Measurements from ENCODE around the gene CCDC93.

CCDC93 gene

GRCh38 chr2:117987121-117987520 lies 26.7 kb downstream of the CCDC93 start:
- no peak for DNase-seq (ENCODE audit: low read depth in 2 of 2)

- no peak for DNase-seq (ENCODE audit: low read depth in 2 of 2)
Observed at GRCh38 chr2:117985092-117985491, 28.8 kb downstream of the CCDC93 start.

GRCh38 chr2:117984208-117984607 lies 29.7 kb downstream of the CCDC93 start:
- DNase-seq (ENCODE audit: low read depth in 2 of 2) = no peak

- DNase-seq (ENCODE audit: low read depth in 2 of 2) = no peak
Observed at GRCh38 chr2:117983040-117983439, 30.8 kb downstream of the CCDC93 start.

GRCh38 chr2:117982376-117983033 lies 31.4 kb downstream of the CCDC93 start:
- no peak for DNase-seq (ENCODE audit: low read depth in 2 of 2)

- no peak for DNase-seq (ENCODE audit: low read depth in 2 of 2)
Observed at GRCh38 chr2:117981810-117982209, 32.1 kb downstream of the CCDC93 start.

GRCh38 chr2:117980783-117981676 lies 32.8 kb downstream of the CCDC93 start:
- DNase-seq (ENCODE audit: low read depth in 2 of 2) = no peak

GRCh38 chr2:117979911-117980701 lies 33.8 kb downstream of the CCDC93 start:
- DNase-seq (ENCODE audit: low read depth in 2 of 2) = no peak

GRCh38 chr2:117977696-117978095 lies 36.2 kb downstream of the CCDC93 start:
- DNase-seq (ENCODE audit: low read depth in 2 of 2) = no peak

- no peak for DNase-seq (ENCODE audit: low read depth in 2 of 2)
Observed at GRCh38 chr2:117976581-117976980, 37.3 kb downstream of the CCDC93 start.

GRCh38 chr2:117973498-117974082 lies 40.3 kb downstream of the CCDC93 start:
- DNase-seq (ENCODE audit: low read depth in 2 of 2) = no peak

- DNase-seq (ENCODE audit: low read depth in 2 of 2) = no peak
Observed at GRCh38 chr2:117972476-117973123, 41.3 kb downstream of the CCDC93 start.

- DNase-seq (ENCODE audit: low read depth in 2 of 2) = no peak
Observed at GRCh38 chr2:117968722-117969121, 45.1 kb downstream of the CCDC93 start.

GRCh38 chr2:117967977-117968718 lies 45.7 kb downstream of the CCDC93 start:
- no peak for DNase-seq (ENCODE audit: low read depth in 2 of 2)

GRCh38 chr2:117963446-117963845 lies 50.4 kb downstream of the CCDC93 start:
- DNase-seq (ENCODE audit: low read depth in 2 of 2) = no peak

- no peak for DNase-seq (ENCODE audit: low read depth in 2 of 2)
Observed at GRCh38 chr2:117961201-117961600, 52.7 kb downstream of the CCDC93 start.

GRCh38 chr2:117960231-117960630 lies 53.6 kb downstream of the CCDC93 start:
- DNase-seq (ENCODE audit: low read depth in 2 of 2) = no peak

GRCh38 chr2:117958186-117958585 lies 55.7 kb downstream of the CCDC93 start:
- no peak for DNase-seq (ENCODE audit: low read depth in 2 of 2)

- no peak for DNase-seq (ENCODE audit: low read depth in 2 of 2)
Observed at GRCh38 chr2:117957616-117958015, 56.3 kb downstream of the CCDC93 start.

- no peak for DNase-seq (ENCODE audit: low read depth in 2 of 2)
Observed at GRCh38 chr2:117956036-117956796, 57.7 kb downstream of the CCDC93 start.

Measured in activated CD4-positive, alpha-beta T cell treated with anti-CD3 and anti-CD28 coated beads for 24 hours (primary cell).